HG02870 (cell line): Measurements from ENCODE around the gene TULP1.

Source experiments
- ATAC-seq: cut with Tn5 transposase; IDR thresholded peaks from one replicate; pipeline ENCODE4 v1.9.1; 2021; ENCODE audit warnings: mild to moderate bottlenecking, moderate library complexity; ENCODE audit not compliant: unreplicated experiment

TULP1 gene

GRCh38 chr6:35485402-35485877, 27.3 kb downstream of the TULP1 start:
- no peak for ATAC-seq

GRCh38 chr6:35484921-35485392, 27.7 kb downstream of the TULP1 start:
- no peak for ATAC-seq

- ATAC-seq, result no peak
These were observed 28.6 kb downstream of the TULP1 start for GRCh38 chr6:35483893-35484645.

- ATAC-seq, result no peak
These were observed 29.2 kb downstream of the TULP1 start for GRCh38 chr6:35483490-35483889.

- ATAC-seq, result no peak
These were observed 29.6 kb downstream of the TULP1 start for GRCh38 chr6:35483062-35483461.

GRCh38 chr6:35481226-35481625, 31.5 kb downstream of the TULP1 start:
- ATAC-seq, result no peak

- no peak for ATAC-seq
These were observed 32.5 kb downstream of the TULP1 start for GRCh38 chr6:35480176-35480575.

GRCh38 chr6:35478259-35478658, 34.4 kb downstream of the TULP1 start:
- ATAC-seq, result no peak

- ATAC-seq, result no peak
These were observed 35.0 kb downstream of the TULP1 start for GRCh38 chr6:35477551-35478179.

GRCh38 chr6:35477028-35477427, 35.7 kb downstream of the TULP1 start:
- no peak for ATAC-seq

GRCh38 chr6:35476004-35476403, 36.7 kb downstream of the TULP1 start:
- ATAC-seq, result no peak

GRCh38 chr6:35475573-35475972, 37.1 kb downstream of the TULP1 start:
- ATAC-seq, result no peak

GRCh38 chr6:35474942-35475570, 37.6 kb downstream of the TULP1 start:
- no peak for ATAC-seq

GRCh38 chr6:35474131-35474941, 38.4 kb downstream of the TULP1 start:
- ATAC-seq, result no peak

GRCh38 chr6:35473850-35474130, 38.9 kb downstream of the TULP1 start:
- no peak for ATAC-seq

- ATAC-seq, result no peak
These were observed 39.4 kb downstream of the TULP1 start for GRCh38 chr6:35473075-35473849.

- ATAC-seq, result no peak
These were observed 40.8 kb downstream of the TULP1 start for GRCh38 chr6:35471836-35472345.

GRCh38 chr6:35470663-35471120, 42.0 kb downstream of the TULP1 start:
- ATAC-seq, result no peak

- ATAC-seq, result no peak
These were observed 42.7 kb downstream of the TULP1 start for GRCh38 chr6:35469751-35470662.
